ENCODE data around the gene LAMB3.

GRCh38 chr1:209589863-209590262, 62.4 kb downstream of the LAMB3 start:
- no peak for TF ChIP-seq EZH2 (IDR thresholded peaks at IDR 0.05)
- TF ChIP-seq CTCF (IDR thresholded peaks at IDR 0.05): no peak
